AG09309 (cell line): ENCODE measurements around the gene EDIL3.

ENCODE experiments used
- DNase-seq: peaks from one replicate; pipeline ENCODE4 v3.0.0-alpha.2; 2010; ENCODE audit warnings: low read depth
- H3K4me3 ChIP-seq: 2 replicates; pipeline ENCODE4 v1.5.1; 2011; ENCODE audit warnings: mild to moderate bottlenecking, low read depth, low read length, moderate library complexity; ENCODE audit not compliant: control insufficient read depth
- TF ChIP-seq, protein P1 (sequence below): IDR thresholded peaks from 2 replicates; pipeline ENCODE4 v1.5.1; 2011; ENCODE audit warnings: mild to moderate bottlenecking, low read depth, low read length, inconsistent platforms; ENCODE audit not compliant: insufficient read depth, control insufficient read depth; ENCODE audit errors: missing control alignments

The EDIL3 gene

DNA sequence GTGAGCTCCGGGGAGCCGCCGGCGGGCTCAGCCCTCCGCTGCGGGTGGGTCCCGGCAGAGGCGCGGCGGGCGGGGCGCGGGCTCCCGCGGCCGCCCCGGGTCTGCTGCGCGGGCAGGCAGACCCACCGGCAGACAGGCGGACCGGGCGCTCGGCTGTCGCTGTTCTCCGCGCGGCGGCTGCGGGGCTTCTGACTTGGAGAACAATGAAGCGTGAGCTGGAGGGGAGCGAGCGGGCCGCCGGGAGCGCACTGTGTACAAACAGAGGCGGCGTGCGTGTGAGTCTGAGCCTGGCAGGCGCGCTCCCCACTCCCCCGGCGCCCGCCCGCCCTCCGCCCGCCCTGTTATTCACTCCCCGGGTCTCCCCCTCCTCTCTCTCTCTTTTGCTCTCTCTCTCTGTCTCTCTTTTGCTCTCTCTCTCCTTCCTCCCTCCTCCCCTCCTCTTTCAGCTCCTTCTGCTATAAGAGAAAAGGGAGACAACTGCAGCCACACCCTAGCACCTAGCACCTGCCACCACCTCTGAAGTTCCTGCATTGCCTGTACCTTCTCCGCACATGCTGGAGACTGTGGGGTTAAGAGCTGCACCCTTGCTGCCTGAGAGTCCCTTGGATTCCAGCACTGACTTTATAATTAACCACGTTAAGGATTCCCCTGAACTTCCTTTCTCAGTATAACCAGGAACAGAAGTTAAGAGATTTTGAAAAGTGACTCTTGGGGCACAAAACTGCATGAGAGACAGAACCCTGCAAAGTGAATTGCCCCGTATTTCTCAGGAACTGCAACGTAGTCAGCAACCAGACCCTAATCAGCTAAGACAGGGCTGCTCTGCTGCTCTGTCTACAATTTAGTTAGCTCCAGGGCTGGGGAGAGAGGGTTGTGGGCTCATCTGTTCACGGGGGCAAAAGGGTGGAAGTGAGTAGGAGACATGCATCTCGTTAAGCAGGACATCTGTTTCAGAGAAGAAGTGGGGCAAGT, at the start of gene EDIL3:
TSS of gene EDIL3 (minus strand) at position 277 of the 972 bp plus-strand sequence. CDS start 506 bp downstream, outside the sequence.
- no peak for DNase-seq
- TF ChIP-seq, protein P1, sequence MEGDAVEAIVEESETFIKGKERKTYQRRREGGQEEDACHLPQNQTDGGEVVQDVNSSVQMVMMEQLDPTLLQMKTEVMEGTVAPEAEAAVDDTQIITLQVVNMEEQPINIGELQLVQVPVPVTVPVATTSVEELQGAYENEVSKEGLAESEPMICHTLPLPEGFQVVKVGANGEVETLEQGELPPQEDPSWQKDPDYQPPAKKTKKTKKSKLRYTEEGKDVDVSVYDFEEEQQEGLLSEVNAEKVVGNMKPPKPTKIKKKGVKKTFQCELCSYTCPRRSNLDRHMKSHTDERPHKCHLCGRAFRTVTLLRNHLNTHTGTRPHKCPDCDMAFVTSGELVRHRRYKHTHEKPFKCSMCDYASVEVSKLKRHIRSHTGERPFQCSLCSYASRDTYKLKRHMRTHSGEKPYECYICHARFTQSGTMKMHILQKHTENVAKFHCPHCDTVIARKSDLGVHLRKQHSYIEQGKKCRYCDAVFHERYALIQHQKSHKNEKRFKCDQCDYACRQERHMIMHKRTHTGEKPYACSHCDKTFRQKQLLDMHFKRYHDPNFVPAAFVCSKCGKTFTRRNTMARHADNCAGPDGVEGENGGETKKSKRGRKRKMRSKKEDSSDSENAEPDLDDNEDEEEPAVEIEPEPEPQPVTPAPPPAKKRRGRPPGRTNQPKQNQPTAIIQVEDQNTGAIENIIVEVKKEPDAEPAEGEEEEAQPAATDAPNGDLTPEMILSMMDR = no peak
- peak within 1 kb of the TSS; percentile 78 for H3K4me3 ChIP-seq

GRCh38 chr5:84433461-84433860, 48.8 kb upstream of the EDIL3 start:
- DNase-seq = no peak
- TF ChIP-seq, protein P1 = no peak
- H3K4me3 ChIP-seq = no peak overlapping the region

DNA sequence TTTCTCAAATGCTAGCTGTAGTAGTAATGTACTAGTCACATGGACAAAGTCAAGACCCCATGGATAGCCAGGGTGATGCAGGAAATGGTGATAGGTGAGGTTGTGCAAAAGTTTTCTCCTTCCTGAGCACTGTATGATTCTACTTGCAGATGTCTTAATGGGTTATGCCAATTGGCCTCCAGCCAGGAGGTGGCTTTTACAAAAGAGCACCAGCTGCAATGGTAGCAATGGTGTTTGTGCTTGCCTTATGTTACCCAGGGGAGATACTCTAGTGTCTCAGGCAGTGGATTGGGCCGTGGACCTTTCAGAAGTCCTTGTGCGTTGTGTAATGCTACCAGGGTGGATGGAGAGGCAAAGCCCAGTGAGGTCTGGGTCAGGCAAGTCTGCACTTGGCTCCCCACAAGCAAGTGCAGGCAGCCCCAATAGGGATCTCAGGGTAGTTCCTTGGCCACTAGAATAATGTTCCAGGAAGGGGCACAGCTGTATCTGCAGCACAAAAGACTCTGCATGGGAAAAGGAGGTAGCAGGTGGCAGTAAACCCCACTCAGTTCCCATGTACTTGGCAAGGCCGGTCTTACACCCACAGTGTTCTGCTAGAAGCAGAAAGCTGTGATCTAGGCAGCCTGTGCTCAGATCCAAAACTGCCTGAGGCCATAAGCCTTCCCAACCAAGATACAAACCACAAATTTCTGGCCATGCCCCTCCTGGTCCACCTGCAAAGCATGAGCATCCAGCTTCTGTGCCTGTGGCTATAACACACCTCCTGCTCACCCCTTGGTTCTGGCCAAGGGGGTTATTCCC, 46.4 kb upstream of the EDIL3 start:
- DNase-seq = no peak
- H3K4me3 ChIP-seq = no peak overlapping the region
- TF ChIP-seq, protein P1 = no peak

DNA sequence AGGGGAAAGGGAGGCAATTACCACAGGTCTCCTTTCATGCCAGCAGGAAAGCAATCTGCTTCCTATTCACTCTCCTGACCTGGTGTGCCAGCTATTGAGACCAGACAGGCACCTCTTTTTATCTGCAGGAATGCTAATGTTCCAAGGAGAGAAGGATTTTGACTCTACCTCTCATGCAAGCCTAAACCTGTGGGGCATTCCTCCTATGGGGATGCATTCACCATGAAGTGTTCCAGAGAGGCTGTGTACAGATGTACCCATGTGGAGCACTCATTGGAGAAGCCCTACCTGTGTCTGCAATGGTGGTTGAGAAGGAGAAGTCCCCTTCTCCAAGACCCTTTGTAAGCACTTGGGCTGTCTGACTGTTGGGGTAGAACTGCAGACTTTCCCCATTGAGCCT, 45.4 kb upstream of the EDIL3 start:
- DNase-seq = no peak

DNA sequence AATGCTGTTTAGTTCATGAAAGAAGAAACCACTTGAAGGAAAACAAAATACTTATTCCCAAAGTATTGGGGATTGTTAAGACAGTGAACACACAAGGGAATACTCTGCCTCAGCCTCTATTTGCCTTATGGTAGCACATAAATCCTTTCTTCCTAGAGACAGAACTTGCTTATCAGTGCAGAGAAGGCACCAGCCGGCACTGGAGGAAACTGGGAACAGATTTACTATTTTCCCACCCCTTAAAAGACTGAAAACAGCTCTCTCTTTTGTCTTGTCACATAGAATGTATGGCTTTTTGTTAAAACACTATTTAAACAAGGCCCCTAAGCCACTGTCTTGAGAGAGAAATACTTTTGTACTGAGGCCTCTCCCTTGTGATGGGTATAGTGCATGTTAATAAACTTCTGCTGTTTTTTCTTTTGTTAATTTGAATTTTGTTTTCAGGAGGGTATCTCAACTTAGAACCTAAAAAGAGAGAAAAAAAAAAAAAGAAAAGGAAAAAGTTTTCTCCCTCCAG, 40.7 kb upstream of the EDIL3 start:
- TF ChIP-seq, protein P1 = no peak
- no peak for DNase-seq
- no peak overlapping the region for H3K4me3 ChIP-seq

More for the DNA sequence above, 45.4 kb upstream of the EDIL3 start:
- H3K4me3 ChIP-seq = no peak overlapping the region
- TF ChIP-seq, protein P1 = no peak

GRCh38 chr5:84419742-84420141, 35.1 kb upstream of the EDIL3 start:
- no peak overlapping the region for H3K4me3 ChIP-seq
- DNase-seq = no peak
- TF ChIP-seq, protein P1 = no peak
